Measurements from ENCODE around the gene NPAT.

Gene NPAT

DNA sequence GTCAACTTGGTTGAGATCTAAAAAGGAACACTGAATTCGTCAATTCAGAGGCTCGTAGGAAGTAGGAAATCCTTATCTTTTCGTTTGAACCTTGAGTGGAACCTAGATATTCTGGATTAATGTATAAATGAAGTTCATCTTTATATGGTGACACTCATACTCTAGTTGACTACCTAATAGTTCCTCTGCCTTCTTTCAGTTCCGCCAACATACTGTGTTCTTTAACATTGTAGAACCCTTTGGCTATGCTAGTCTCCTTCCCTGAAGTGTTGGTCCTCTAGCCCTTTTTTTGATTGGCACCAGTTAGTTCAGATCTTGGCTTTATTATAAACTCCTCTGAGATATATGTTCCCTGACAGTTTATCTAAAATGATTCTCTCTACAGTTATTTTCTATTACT, 1.9 kb upstream of the NPAT start:
- no peak for DNase-seq (ENCODE audit: extremely low read depth, insufficient read length)
- H3K36me3 ChIP-seq (ENCODE audit: control insufficient read depth, insufficient read depth, low read length): no peaks in the 10 kb centered on the region
- H3K4me3 ChIP-seq (replicated peaks; ENCODE audit: low read depth, low read length): peak overlapping the region; percentile 91
- TF ChIP-seq, protein P1, sequence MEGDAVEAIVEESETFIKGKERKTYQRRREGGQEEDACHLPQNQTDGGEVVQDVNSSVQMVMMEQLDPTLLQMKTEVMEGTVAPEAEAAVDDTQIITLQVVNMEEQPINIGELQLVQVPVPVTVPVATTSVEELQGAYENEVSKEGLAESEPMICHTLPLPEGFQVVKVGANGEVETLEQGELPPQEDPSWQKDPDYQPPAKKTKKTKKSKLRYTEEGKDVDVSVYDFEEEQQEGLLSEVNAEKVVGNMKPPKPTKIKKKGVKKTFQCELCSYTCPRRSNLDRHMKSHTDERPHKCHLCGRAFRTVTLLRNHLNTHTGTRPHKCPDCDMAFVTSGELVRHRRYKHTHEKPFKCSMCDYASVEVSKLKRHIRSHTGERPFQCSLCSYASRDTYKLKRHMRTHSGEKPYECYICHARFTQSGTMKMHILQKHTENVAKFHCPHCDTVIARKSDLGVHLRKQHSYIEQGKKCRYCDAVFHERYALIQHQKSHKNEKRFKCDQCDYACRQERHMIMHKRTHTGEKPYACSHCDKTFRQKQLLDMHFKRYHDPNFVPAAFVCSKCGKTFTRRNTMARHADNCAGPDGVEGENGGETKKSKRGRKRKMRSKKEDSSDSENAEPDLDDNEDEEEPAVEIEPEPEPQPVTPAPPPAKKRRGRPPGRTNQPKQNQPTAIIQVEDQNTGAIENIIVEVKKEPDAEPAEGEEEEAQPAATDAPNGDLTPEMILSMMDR (IDR thresholded peaks at IDR 0.05; ENCODE audit: insufficient read depth, low read length, poor library complexity, severe bottlenecking): no peak
- H3K27me3 ChIP-seq (replicated peaks; ENCODE audit: control insufficient read depth, insufficient read depth, low read length): no peaks in the 10 kb centered on the region

DNA sequence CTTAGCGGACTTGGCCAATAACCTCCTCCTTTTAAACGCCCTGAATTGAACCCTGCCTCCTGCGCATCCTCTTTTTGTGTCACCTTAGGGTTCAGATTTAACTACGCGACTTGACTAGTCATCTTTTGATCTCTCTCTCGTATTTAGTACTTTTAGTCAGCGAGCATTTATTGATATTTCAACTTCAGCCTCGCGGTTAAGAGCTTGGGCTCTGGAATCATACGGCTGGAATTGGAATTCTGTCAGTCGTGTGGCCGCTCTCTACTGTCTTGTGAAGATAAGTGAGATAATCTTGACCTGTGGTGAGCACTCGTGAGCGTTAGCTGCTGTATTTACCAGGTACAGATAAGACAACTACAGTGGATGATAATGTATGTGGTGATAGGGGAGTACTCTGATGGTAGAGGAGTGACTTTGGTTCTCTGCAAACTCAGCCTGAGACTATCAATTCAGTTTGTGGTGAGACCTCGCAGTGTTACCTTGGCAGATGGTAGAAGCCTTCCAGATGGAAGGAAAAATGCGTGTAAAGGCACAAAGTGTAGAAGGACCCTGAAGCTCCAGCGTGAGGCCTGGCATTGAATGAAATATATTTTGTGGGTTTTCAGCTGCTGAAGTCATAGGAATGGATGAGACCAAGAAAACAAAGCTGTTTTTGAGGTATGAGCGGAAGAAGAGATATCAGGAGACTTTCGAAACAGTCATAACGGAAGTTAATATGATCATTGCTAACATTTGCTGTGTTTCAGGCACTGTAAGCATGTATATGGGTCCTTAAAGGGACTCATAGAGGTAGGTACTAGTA, 1.1 kb upstream of the NPAT start:
- DNase-seq (ENCODE audit: extremely low read depth, insufficient read length): peak; percentile 54
- H3K4me3 ChIP-seq (replicated peaks; ENCODE audit: low read depth, low read length): peak overlapping the region; percentile 91
- no peaks in the 10 kb centered on the region; the same call in 1 of the 2 replicates for H3K36me3 ChIP-seq (ENCODE audit: control insufficient read depth, insufficient read depth, low read length)
- TF ChIP-seq, protein P1 (IDR thresholded peaks at IDR 0.05; ENCODE audit: insufficient read depth, low read length, poor library complexity, severe bottlenecking): no peak
- no peaks in the 10 kb centered on the region for H3K27me3 ChIP-seq (replicated peaks; ENCODE audit: control insufficient read depth, insufficient read depth, low read length)

DNA sequence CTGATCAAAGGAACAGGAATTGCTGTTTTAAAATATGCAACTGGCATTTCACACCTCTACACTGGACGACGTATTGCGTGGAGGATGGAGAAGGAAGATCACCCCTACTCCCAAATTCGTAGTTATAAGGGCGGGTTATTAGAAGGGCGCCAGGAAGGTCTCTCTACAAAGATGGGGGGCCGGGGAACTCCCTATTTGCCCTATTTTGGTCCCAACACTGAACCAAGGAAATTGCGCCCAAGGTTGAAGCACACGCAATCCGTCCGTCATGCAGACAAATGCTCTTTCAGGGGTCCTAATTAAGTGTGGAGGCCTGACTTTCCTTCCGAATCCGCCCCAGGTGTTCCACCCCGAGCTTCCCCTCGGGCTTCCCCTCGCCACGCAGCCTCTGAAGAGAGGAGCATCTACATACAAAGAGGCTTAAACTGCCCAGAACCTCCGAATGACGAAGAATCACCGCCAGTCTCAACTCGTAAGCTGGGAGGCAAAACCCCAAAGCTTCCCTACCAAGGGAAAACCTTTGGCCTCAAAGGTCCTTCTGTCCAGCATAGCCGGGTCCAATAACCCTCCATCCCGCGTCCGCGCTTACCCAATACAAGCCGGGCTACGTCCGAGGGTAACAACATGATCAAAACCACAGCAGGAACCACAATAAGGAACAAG, 396 bp downstream of the NPAT start:
- Histone ChIP-seq H3K27me3 (replicated peaks; ENCODE audit: control insufficient read depth, insufficient read depth, low read length) (no peaks in the 10 kb centered on the region), H3K4me3 (replicated peaks; ENCODE audit: low read depth, low read length) (peak overlapping the region; percentile 81), H3K36me3 (ENCODE audit: control insufficient read depth, insufficient read depth, low read length) (no peaks in the 10 kb centered on the region; the same call in 1 of the 2 replicates)
- no peak for DNase-seq (ENCODE audit: extremely low read depth, insufficient read length)
- TF ChIP-seq, protein P1 (IDR thresholded peaks at IDR 0.05; ENCODE audit: insufficient read depth, low read length, poor library complexity, severe bottlenecking): no peak

DNA sequence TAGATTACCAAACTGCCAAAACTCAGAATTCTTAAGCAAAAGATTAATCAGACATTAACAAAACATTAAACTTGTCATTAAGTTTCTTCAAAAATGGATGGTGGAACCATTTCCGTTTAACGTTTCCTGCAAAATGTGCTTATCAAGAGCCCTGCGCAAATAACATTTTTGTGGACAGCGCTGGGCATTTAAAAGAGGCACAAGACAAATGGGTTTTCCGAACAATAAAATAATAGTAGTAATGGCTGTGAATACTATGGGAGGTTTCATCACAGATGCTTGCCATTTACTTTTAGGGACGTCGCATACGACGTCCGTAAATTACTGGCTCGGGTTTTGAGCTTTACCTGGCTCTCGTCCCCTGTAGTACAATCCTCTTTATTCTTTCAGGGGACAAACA, 1.1 kb downstream of the NPAT start:
- TF ChIP-seq, protein P1 (IDR thresholded peaks at IDR 0.05; ENCODE audit: insufficient read depth, low read length, poor library complexity, severe bottlenecking): no peak
- H3K4me3 ChIP-seq (replicated peaks; ENCODE audit: low read depth, low read length): peak overlapping the region; percentile 81
- peaks cover 1% of the 10 kb centered on the region; the same call in 1 of the 2 replicates for H3K36me3 ChIP-seq (ENCODE audit: control insufficient read depth, insufficient read depth, low read length)
- no peaks in the 10 kb centered on the region for H3K27me3 ChIP-seq (replicated peaks; ENCODE audit: control insufficient read depth, insufficient read depth, low read length)
- no peak for DNase-seq (ENCODE audit: extremely low read depth, insufficient read length)

DNA sequence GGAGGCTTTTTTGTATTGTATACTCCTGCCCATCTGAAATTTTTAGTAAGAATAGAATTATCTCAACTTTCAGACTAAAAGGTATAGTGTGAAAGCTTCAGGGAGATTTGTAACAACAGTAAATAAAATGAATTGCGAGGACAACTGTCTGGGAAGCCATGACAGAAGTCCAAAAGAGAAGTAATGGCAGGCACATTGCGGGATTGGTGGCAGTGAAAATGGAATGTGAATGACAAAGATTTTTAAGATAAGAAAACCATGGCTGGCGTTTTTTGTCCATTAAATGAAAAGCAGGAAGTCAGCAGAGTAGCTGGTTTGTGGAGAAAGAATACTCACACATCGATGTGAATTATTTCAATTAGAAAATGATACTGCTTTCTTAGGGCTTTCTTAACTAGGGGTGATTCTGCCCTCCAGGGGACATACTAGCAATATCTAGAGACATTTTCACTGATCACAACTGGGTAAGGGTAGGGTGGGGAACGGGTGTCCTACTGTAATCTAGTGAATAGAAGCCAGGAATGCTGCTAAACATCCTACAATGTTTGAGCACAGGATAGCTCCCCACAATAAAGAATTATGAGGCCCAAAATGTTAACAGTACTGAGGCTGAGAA, 1.6 kb downstream of the NPAT start:
- no peak for DNase-seq (ENCODE audit: extremely low read depth, insufficient read length)
- peaks cover 1% of the 10 kb centered on the region; the same call in 1 of the 2 replicates for H3K36me3 ChIP-seq (ENCODE audit: control insufficient read depth, insufficient read depth, low read length)
- no peaks in the 10 kb centered on the region for H3K27me3 ChIP-seq (replicated peaks; ENCODE audit: control insufficient read depth, insufficient read depth, low read length)
- TF ChIP-seq, protein P1 (IDR thresholded peaks at IDR 0.05; ENCODE audit: insufficient read depth, low read length, poor library complexity, severe bottlenecking): peak; percentile 30
- peak overlapping the region; percentile 81 for H3K4me3 ChIP-seq (replicated peaks; ENCODE audit: low read depth, low read length)

All from GM06990 (cell line).